NCI-H1092 (cell line): ENCODE data around the gene ZFPM1.

Experiments used
- DNase-seq: peaks from one replicate; lab custom pipeline; 2025; lab: John Stamatoyannopoulos, UW

ZFPM1 gene

DNA sequence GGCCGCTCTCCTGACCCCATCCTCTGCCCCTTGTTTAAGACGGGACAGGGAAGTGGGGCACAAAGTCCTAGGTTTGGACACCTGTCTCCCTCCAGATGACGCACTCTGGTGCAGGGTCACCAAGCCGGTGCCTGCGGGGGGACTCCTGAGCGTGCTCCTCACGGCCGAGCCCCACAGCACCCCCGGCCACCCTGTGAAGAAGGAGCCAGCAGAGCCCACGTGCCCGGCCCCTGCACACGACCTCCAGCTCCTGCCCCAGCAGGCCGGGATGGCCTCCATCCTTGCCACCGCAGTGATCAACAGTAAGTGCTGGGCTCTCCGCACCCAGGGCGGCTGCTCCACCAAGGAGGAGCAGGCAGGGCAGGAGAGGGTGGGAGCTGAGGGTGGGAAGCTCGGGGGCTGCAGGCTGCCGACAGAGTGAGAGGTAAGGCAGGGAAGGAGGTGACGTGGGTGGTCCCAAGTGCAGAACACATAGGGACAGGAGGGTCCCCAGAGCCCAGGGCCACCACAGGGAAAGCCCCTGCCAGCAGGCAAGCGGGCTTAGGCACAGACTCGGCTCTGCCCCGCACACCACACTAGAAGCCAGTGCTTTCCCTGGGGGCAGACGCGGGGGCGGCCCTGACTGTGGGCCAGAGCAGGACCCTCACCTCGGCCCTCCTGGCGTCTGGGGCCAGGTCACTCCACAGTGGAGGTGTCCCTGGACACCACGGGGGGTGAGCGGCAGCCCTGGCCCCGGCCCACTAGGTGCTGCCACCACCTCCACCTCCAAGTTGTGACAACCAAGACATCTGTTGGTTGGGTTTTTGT lies 75.1 kb downstream of the ZFPM1 start:
- no peak for DNase-seq

DNA sequence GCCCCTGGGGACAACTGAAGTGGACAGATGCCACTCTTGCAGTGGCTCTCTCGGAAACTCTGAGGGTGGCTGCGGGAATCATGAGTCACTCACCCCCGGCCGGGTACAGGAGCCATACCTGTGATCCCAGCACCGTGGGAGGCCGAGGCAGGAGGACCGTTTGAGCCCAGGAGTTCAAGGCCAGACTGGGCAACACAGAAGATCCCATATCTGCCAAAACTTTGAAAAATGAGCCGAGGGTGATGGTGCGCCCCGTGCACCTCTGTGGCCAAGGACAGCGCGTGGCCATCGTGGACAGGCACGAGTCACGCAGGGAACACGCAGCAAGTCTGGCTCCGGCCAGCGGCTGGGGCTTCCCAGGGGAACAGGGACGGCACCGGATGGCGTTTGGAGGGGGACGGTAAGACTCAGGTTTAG lies 75.8 kb downstream of the ZFPM1 start:
- DNase-seq, result no peak

DNA sequence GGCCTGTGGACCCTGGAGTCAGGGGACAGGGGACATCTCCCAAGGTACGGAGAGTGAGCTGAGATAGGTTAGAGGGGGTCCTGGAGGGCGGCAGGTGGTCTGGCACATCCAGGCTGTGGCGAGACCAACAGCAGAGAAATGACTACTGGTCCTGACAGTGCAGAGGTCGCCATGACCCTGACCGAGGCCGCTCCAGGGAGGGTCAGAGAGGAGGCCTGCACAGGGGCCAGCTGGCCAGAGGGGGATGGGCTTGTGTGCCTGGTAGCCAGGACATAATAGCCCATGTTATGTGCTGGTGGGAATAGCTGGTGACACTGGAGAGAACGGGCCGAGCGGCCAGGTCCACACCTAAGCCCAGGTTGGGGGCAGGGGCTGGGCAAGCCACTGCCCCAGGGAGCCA lies 76.5 kb downstream of the ZFPM1 start:
- DNase-seq, result no peak

DNA sequence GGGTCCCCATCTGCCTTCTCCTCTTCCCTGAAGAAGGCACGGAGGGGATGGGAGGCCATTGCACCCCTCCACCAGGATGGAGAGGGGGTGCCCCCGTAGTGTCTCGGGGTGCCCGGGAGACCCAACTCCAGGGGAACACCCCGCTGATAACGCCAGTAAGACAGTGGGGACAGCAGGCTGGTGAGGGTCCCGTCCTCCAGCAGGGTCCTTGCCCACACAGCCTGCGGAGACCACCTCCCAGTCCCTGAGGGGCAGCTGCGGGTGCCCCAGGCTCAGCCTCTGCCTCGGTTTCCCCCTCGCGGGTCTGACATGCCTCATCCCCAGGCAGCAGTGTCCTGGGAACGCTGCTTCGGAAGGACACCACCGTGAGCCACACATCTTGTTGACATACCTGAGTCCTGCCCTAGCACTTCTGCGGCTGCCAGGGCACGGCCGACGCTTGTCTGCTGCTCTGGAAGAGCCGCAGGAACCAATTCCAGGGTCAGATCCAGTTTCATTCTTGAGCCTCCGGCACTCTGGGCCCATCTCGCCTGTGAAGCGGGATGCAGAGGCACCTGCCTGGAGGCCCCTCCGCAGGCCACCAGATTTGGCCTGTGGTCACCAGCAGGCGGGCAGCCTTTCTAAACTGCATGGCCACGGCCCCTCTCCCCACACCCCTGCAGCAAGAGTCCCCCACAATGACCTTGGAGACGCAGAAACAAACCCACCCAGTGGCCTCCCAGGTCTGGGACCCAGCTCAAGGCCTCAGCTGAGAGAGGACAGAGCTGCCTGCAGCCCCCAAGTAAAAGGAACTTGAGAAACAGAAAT lies 77.2 kb downstream of the ZFPM1 start:
- no peak for DNase-seq

DNA sequence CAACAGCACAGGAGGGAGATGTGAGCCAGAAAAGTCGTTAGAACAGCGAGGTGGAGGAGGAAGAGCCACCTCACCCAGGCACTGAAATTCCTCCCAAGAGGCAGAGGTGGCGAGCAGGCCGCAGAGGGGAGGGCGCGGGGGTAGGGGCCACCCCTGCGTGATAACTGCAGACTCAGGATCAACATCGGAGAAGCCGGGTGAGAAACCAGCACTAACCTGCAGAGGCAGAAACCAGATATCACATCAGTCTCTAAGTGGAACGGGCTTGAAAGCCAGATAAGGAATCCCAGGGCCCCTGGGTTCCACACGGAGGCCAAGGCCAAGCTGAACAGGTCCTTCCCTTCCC lies 77.8 kb downstream of the ZFPM1 start:
- no peak for DNase-seq

DNA sequence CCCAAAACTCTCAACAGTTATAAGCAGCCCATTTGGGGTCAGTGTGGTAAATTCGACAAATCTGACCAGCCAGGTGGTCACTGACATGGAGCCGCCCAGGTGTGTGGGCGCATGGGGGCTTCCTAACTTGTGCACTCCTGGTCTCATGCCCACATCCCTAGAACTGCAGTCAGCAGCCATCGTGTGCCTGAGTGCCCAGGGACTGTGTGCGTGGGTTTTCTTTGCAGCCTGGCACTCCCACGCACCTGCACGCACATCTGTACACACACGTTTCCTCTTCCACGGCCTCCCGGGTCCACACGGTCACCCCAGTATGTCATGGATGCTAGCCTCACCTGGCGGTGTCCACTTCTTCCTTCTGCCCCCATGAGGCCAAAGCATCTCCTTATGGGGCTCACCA lies 78.3 kb downstream of the ZFPM1 start:
- no peak for DNase-seq

DNA sequence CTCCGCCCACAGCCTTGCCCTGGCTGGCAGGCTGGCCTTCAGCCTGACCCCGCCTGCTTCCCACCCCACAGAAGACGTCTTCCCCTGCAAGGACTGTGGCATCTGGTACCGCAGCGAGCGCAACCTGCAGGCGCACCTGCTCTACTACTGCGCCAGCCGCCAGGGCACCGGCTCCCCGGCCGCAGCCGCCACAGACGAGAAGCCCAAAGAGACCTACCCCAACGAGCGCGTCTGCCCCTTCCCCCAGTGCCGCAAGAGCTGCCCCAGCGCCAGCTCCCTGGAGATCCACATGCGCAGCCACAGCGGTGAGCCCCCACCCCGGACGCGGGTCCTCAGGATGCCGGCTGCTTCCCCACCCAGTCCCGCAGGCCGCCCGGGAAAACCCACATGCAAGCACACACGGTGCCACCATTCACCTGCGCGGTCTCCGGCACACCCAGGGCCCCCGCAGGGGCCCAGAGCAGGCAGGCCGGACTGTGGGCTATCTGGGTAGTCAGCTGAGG lies 78.9 kb downstream of the ZFPM1 start:
- DNase-seq, result no peak

DNA sequence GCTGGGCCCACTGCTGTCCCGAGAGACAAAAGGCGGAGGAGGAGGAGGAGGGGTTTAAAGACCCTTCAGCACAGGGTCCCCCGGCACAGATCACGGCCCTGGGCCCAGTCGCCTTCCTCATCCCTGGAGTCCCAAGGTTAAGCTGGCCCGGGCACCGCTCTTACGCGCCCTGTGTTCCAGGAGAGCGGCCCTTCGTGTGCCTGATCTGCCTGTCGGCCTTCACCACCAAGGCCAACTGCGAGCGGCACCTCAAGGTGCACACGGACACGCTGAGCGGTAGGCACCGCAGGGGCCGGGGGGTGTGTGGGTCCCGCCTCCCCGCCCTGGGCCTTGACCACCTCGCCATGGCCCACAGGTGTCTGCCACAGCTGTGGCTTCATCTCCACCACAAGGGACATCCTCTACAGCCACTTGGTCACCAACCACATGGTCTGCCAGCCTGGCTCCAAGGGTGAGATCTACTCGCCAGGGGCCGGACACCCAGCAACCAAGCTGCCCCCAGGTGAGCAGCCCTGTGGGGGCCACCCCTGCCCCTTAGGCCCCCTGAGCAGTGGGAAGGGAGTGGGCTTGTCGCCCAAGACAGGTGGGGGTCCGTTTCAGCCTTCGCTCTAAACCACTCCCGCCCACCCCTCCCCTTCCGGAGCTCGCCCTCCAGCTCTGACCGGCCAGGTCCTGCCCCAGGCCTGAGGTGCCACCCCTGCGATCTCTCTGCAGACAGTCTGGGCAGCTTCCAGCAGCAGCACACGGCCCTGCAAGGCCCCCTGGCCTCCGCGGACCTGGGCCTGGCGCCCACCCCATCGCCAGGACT lies 79.6 kb downstream of the ZFPM1 start:
- DNase-seq, result no peak

DNA sequence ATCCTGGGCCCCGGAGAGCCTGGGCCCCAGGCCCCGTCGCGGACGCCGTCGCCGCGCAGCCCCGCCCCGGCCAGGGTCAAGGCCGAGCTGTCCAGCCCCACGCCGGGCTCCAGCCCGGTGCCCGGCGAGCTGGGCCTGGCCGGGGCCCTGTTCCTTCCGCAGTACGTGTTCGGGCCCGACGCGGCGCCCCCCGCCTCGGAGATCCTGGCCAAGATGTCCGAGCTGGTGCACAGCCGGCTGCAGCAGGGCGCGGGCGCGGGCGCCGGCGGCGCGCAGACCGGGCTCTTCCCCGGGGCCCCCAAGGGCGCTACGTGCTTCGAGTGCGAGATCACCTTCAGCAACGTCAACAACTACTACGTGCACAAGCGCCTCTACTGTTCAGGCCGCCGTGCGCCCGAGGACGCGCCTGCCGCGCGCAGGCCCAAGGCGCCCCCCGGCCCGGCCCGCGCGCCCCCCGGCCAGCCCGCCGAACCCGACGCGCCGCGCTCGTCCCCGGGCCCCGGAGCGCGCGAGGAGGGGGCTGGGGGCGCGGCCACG lies 80.4 kb downstream of the ZFPM1 start:
- no peak for DNase-seq

DNA sequence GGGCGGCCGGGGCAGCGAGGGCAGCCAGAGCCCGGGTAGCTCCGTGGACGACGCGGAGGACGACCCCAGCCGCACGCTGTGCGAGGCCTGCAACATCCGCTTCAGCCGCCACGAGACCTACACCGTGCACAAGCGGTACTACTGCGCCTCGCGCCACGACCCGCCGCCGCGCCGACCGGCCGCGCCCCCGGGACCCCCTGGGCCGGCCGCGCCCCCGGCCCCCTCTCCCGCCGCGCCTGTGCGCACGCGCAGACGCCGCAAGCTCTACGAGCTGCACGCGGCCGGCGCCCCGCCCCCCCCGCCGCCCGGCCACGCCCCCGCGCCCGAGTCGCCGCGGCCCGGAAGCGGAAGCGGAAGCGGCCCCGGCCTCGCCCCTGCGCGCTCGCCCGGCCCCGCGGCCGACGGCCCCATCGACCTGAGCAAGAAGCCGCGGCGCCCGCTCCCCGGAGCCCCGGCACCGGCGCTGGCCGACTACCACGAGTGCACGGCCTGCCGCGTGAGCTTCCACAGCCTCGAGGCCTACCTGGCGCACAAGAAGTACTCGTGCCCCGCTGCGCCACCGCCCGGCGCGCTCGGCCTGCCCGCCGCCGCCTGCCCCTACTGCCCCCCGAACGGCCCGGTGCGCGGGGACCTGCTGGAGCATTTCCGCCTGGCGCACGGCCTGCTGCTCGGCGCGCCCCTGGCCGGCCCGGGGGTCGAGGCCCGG lies 81.0 kb downstream of the ZFPM1 start:
- peak; percentile 78 for DNase-seq

DNA sequence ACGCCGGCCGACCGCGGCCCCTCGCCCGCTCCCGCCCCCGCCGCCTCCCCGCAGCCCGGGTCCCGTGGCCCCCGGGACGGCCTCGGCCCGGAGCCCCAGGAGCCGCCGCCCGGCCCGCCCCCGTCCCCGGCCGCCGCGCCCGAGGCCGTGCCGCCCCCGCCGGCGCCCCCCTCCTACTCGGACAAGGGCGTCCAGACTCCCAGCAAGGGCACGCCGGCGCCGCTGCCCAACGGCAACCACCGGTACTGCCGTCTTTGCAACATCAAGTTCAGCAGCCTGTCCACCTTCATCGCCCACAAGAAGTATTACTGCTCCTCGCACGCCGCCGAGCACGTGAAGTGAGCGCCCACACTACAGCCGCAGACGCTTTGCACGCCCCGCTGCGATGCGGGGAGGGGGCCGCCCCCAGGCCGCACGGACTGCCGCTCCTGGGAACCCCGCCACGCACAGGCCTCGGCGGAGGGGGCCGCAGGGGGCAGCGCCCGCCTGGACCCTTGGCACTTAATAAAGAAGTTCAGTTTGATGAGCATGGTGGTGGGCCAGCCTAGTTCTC lies 81.6 kb downstream of the ZFPM1 start:
- DNase-seq, result no peak

DNA sequence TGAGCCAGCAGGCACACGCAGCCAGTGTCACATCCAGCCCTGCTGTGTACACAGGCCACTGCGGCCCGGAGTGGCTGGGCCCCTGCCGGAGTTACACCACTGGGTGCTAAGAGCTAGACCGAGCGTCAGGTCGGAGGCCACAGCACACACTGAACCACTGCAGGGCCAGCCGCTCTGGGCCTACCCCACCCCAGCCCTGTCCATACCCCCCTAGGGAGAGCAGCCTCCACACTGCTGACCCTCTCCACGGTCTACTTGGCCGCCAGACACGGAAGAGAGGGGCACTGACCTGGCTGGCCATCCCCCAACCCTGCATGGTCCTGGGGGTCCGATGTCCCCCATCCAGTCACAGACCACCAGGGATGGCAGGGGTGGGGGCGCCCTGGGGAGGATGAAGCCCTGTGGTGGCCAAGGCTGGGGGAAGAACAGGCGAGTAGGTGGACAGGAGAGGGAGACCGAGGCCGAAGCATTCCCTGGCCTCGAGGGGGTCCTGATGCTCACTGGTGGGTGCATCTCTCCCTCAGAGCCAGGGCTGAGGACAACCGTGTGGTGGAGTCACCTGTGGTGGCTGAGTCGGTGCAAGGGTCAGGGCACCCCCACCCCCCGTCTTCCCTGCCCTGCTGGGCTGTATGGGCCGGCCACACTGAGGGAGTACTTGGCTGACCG lies 82.2 kb downstream of the ZFPM1 start:
- no peak for DNase-seq

DNA sequence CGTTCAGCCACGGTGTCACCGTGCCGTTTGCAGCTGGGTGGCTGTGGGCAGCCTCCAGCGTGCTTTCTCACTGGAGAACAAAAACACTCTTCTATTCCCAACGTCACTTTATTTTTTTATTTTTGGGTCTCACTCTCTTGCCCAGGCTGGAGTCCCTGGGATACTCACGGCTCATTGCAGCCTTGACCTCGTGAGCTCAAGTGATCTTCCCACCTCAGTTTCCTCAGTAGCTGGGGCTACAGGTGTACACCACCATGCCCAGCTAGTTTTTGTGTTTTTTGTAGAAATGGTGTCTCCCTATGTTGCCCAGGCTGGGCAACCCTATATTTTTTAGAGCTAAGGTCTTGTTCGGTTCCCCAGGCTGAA lies 82.8 kb downstream of the ZFPM1 start:
- no peak for DNase-seq

DNA sequence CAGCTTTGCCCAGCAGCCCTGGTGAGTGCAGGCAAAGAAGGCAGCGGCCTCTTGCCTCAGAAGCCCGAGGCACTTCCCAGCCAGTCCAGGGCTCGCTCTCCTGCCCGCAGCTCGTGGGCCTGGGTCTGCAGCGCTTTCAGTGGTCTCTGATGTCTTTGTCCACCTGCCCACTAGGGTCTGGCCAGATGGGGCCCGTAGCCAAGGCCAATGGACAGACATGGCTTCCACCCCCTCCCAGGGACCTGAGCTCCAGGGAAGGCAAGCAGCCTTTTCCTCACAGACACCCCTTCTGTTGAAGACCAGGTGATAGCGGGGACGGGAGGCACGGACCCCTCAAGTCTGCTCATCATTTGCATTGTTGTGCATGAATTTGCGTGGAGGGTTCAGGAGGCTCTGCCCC lies 83.4 kb downstream of the ZFPM1 start:
- no peak for DNase-seq

DNA sequence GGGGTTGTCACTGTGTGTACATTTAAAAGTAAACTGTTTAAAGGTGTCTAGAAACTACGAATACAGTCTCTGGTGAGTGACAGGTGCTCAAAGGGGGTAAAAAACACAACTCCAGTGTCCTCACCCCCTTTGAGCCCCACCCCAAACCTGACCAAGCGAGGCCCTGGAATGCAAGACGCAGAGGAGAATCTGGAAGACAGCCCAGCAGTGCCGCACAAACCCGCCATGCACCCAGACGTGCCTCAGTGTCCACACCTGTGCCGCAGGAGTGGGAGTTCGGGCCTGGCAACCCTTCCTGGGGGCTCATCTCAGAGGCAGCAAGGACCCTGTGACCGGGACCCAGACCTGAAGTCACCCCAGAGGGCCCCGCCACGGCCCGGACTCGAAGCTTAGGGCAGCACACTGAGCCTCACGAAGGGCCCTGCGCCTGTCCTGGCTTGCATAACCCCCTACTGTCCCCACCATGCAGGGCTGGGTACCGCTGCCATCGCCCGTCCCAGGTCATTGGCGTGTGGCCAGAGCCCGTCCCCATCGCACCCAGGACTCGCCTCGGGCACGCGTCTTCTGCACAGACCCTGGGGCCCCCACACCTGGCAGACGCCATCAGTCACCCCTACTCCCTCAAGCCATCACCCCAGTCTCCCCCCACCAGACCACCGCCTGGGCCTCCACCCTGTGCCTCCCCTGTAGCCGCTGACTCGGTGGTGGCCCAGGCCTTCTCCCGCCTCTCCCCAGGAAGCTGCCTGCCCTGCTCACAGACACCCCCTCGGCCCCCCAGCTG lies 84.1 kb downstream of the ZFPM1 start:
- DNase-seq, result no peak

DNA sequence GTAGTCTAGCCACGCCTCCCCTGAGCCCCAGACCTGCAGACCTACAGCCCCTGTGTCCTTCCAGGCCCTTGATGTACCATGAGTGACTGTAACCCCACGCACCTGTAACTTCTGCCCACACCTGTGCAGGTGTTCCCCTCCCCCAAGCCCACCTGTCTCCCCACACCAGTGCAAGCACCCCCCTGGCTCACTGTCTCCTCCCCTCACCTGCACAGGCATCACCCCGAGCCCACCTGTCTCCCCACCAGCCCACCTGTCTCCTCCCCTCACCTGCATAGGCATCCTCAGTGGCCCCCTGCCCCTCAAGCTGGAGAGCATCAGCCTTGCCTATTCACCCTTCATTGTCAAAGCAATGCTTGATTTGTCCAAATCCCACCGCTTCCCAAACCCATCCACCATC lies 84.8 kb downstream of the ZFPM1 start:
- DNase-seq, result no peak

DNA sequence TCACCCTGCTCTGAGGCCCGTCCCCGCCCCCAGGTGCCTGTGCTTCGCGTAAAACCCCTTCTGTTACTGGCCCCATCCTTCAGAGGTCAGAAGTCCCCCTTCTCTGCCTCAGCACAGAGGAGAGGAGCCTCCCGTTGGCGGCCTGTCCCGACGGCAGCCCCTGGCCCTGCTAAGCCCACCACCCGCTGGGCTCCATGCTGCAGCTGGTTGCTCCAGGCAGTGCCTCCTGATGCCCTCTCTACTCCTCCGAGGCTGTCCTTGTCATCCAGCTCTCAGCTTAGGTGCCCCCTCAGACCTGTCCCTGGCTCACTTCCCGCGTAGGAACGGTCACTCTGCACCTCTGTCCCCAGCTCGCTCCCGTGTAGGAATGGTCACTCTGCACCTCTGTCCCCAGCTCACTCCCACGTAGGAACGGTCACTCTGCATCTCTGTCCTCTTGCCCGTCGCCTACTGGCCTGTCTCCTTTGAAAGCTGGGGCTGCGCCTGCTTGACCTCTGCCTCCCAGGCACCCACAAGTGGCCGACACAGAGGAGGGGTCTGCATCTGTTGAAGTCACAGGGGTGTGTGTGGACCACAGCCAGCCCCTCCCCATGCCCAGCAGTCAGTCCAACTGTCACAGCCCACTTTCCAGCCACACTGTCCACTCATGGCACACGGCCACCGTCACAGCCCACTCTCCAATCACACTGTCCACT lies 85.4 kb downstream of the ZFPM1 start:
- DNase-seq, result no peak

DNA sequence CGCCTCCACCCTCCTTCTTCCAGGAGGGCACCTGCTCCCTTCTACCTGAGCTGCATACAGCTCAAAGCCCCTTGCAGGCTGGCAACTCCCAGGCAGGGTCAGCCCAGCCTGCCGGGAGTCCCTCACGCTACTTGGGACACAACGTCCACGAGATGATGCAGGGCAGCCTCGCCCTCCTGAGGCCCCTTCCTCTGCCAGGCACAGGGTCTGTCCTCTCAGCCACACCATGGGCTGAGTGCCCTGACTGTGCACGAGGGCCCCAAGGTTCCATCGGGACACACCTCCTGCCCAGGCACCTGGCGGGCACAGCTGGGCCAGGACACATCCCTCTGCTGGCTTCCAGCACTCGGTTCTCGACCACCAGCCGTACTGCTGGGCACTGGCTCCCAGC lies 86.2 kb downstream of the ZFPM1 start:
- no peak for DNase-seq

DNA sequence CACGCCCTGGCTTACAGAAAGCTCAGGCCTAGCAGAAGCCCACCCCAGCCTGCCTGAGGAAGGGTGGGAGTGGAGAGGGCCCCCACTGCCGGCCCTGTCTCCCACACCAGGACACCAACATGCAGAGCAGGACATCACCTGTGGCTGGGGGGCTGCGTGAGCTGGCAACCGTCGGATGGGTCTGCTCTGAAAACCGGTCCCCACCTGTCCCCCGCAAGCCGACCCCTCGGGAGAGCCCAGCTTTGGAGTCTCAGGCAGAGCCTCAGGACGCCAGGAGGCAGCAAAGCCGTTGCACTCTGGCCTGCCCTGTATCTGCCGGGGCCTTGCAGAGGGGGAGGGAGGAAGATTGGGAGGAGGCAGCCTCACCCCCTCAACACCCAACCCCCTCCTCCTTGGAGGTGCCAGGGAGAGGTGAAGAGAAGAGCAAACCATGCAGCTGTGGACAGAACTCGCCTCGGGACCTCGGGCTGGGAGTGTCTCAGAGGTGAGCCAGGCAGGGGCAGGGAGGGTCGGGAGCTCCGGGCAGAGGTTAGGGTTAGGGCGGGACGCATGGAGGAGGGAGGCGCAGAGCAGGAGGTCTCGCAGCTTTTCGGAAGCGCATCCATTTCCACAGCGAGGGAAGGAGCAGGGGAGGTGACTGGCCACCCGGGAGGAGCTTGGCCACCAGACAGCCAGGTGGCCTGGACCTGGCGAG lies 86.7 kb downstream of the ZFPM1 start:
- no peak for DNase-seq
